Esophagus (tissue), 2 donors: Measurements from ENCODE around the gene RPAP3. TPM values are rescaled to one million over a fixed set of nuclear protein-coding genes. Genes with fewer than 3 reads are reported as not detected.
"Not testable (repeated sequence)": the region's sequence is repeated elsewhere in the genome, so short reads cannot be mapped to it uniquely, and the experiment has no call there.

Experiments used
- H3K27ac ChIP-seq, 2 donors: one replicate each; pipeline ENCODE4 v1.5.1; 2013; ENCODE audit warnings: low read depth in 2 of 2, mild to moderate bottlenecking in 2 of 2, inconsistent platforms in 1 of 2, low read length in 1 of 2, moderate library complexity in 1 of 2
- H3K27me3 ChIP-seq, 2 donors: one replicate each; pipeline ENCODE4 v1.6.1; 2013; ENCODE audit warnings: low read length in 2 of 2, control low read depth in 1 of 2, mild to moderate bottlenecking in 1 of 2; ENCODE audit not compliant: insufficient read depth in 2 of 2, control insufficient read depth in 1 of 2
- H3K36me3 ChIP-seq, 2 donors: one replicate each; pipeline ENCODE4 v1.6.1; 2013; ENCODE audit warnings: low read length in 1 of 2; ENCODE audit not compliant: control insufficient read depth in 2 of 2, insufficient read depth in 2 of 2
- H3K4me1 ChIP-seq, 2 donors: one replicate each; pipeline ENCODE4 v1.6.1; 2013; ENCODE audit warnings: low read length in 1 of 2; ENCODE audit not compliant: control insufficient read depth in 2 of 2, insufficient read depth in 2 of 2
- H3K4me3 ChIP-seq, 2 donors: one replicate each; pipeline ENCODE4 v1.5.1; 2013; ENCODE audit warnings: low read length in 2 of 2, mild to moderate bottlenecking in 2 of 2, low read depth in 1 of 2, moderate library complexity in 1 of 2
- H3K9me3 ChIP-seq, 2 donors: one replicate each; pipeline ENCODE4 v1.6.1; 2013; ENCODE audit warnings: mild to moderate bottlenecking in 2 of 2, low read depth in 1 of 2, low read length in 1 of 2, moderate library complexity in 1 of 2; ENCODE audit not compliant: control insufficient read depth in 2 of 2, insufficient read depth in 1 of 2
- WGBS, 2 donors: extraction: QIAGEN DNeasy Blood & Tissue Kit; methylation state at CpG; one replicate each; pipeline ENCODE4 v1.1.7; 2013; 5-methylcytosine and 5-hydroxymethylcytosine counted together
- polyA plus RNA-seq, 2 donors: library from polyadenylated mRNA; stranded (reverse); fragments of 200-250 nt; gene quantifications; one replicate each; pipeline ENCODE4 v1.2.3, GENCODE V29; 2013
- donor health status: healthy with polysubstance abuse.
- donor health status: Bipolar disorder and iron deficiency.

Gene RPAP3
- polyA plus RNA-seq, 2 donors: 5.3 to 11.6 TPM

DNA sequence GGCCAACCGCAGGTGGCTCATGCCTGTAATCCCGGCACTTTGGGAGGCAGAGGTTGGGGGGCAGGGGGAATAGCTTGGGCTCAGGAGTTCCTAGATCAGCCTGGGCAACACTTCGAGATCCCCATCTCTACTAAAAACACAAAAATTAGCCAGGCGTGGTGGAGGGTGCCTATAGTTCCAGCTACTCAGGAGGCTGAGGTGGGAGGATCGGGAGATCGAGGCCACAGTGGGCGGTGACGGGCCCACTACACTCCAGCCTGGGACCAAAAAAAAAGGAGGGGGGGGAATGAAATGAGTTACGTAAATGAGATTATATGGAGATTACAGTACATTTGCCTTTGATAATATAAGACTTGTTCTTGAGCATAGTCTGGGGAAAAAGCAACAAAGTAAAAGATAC, 1.1 kb downstream of the RPAP3 start:
- Histone ChIP-seq H3K27me3 (no peaks in the 10 kb centered on the region), H3K9me3 (no peaks in the 10 kb centered on the region), H3K36me3 (peaks cover 0 to 2% of the 10 kb centered on the region in 2 donors), H3K27ac (no peak overlapping the region), H3K4me3 (no peak overlapping the region), H3K4me1 (no peaks in the 10 kb centered on the region)
- 89 to 91% methylated on average over 9 of the region's 9 CpGs for WGBS, 2 donors

DNA sequence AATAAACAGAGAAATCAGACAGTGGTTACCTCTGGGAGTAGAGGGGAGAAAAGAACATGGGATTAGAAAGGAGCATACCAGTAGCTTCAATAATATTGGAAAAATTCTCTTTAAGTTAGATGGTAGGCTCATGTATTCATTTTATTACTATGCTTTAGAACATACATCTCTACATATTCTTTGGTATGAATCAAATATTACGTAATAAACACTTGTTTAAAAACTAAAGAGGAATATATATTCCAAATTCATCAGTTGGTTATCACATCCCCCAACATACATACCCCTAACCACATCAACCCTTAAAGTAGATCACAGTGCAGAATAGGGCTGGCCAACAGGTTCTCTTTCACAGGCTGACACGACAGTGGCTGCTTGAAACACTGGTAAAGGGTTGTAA, 5.6 kb downstream of the RPAP3 start:
- no peaks in the 10 kb centered on the region for H3K9me3 ChIP-seq
- no peak overlapping the region for H3K27ac ChIP-seq
- no peaks in the 10 kb centered on the region for H3K4me1 ChIP-seq
- H3K36me3 ChIP-seq: peaks cover 0 to 2% of the 10 kb centered on the region in 2 donors
- no peaks in the 10 kb centered on the region for H3K27me3 ChIP-seq
- 96 to 97% methylated on average over 2 of the region's 2 CpGs for WGBS, 2 donors
- H3K4me3 ChIP-seq: no peak overlapping the region

DNA sequence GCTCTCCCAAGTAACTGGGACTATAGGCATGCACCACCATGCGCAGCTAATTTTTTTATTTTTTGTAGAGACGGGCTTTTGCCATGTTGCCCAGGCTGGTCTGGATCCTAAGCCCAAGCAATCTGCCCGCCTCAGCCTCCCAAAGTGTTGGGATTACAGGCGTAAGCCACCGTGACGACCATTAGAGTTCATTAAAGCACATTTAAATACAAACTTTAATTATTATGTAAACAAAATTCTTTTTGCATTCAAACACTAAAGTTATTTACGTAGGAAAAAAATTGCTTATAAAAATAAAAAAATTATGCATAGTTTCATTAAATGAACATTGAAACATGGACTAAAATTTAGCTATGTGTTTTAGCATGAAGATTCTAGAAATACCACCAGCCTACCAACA, 7.2 kb downstream of the RPAP3 start:
- no peaks in the 10 kb centered on the region for H3K4me1 ChIP-seq

DNA sequence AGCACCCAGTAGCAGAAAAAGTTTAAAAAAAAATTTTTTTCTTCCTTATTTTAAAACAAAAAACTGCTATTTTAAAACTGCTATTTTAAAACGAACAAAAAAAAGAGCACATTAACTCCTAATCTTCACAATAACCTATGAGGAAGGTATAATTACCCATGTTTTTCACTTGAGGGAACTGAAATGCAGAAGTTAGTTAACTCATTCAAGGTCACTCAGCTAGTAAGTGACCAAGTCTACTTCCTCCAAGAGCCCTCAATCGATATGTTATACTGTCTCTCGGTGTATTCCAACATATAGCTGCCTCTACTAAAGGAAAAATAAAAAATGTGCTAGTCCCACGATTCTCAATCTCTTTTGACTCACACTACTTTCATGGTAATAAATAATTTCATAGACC, 7.8 kb downstream of the RPAP3 start:
- Histone ChIP-seq H3K36me3 (peaks cover 0 to 2% of the 10 kb centered on the region in 2 donors), H3K27me3 (no peaks in the 10 kb centered on the region), H3K27ac (no peak overlapping the region), H3K4me1 (no peaks in the 10 kb centered on the region), H3K9me3 (no peaks in the 10 kb centered on the region), H3K4me3 (no peak overlapping the region)
- 78 to 86% methylated on average over 4 of the region's 4 CpGs for WGBS, 2 donors

More for the DNA sequence above, 7.2 kb downstream of the RPAP3 start:
- Histone ChIP-seq H3K4me3 (no peak overlapping the region), H3K36me3 (peaks cover 0 to 2% of the 10 kb centered on the region in 2 donors), H3K27me3 (no peaks in the 10 kb centered on the region), H3K27ac (no peak overlapping the region), H3K9me3 (no peaks in the 10 kb centered on the region)
- 89 to 93% methylated on average over 7 of the region's 7 CpGs for WGBS, 2 donors

DNA sequence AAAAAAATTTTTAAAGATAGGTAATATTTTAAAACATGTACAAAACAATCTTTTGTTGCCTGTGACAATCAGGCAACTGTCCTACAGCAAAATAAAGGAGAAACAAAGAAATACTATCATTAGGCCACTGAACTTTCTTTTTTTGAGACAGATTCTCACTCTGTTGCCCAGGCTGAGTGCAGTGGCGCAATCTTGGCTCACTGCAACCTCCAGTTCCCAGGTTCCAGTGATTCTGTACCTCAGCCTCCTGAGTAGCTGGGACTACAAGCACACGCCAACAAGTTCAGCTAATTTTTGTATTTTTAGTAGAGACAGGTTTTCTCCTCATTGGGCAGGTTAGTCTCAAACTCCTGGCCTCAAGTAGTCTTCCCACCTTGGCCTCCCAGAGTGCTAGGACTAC, 16.6 kb downstream of the RPAP3 start:
- Histone ChIP-seq H3K36me3 (peaks cover 4% of the 10 kb centered on the region in 2 donors), H3K4me1 (no peaks in the 10 kb centered on the region), H3K4me3 (no peak overlapping the region), H3K9me3 (no peaks in the 10 kb centered on the region), H3K27me3 (no peaks in the 10 kb centered on the region), H3K27ac (no peak overlapping the region)
- 94 to 96% methylated on average over 2 of the region's 2 CpGs for WGBS, 2 donors

DNA sequence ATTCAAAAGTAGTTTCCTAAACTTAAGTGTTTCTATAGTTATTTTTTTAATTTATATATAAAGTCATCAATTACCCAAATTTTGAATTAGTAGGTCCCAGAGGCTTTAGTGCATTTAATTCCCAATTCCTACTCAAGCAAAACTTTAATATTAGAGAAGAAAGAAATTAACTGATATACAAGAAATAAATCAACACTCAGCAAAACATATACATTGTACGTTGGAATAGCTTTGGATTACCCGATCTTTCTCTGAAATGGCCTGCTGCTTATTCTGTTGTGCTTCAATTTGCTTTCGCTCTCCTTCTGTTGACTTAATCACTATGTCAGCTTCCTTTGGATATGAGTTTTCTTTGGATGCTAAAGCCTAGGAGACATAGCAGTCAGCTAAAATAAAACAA, 18.2 kb downstream of the RPAP3 start:
- Histone ChIP-seq H3K9me3 (no peaks in the 10 kb centered on the region), H3K27ac (no peak overlapping the region), H3K27me3 (no peaks in the 10 kb centered on the region), H3K36me3 (peaks cover 4 to 7% of the 10 kb centered on the region in 2 donors), H3K4me1 (no peaks in the 10 kb centered on the region), H3K4me3 (no peak overlapping the region)
- WGBS, 2 donors: 63 to 95% methylated on average over 3 of the region's 3 CpGs

DNA sequence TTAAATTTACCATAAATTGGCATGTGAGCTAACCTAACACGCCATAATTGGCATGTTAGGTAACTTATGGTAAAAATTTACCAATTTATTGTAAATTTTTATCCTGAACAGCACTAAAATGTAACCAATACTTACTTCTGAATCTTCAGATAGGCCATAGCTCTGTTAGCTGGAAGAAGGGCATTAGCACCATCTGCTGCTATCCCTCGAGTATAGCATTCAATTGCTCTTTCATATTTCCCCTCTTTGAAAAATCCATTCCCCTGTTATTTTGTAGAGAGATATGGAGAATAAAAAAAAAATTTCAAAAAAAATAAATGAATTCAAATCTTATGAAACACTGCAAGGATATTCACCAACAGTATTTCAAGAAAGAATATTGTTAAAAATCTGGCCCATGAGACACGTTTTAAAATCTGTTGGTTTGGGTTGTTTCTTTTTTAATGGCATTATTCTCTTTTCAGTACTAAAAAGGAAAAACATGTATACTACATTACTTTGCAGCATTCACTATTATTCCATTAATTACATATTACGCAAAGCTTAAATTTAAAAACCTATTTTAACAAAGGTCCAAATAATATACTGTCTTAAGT, 19.1 kb downstream of the RPAP3 start:
- no peaks in the 10 kb centered on the region for H3K9me3 ChIP-seq
- H3K27me3 ChIP-seq: no peaks in the 10 kb centered on the region
- no peak overlapping the region for H3K27ac ChIP-seq
- no peak overlapping the region for H3K4me3 ChIP-seq
- no peaks in the 10 kb centered on the region for H3K4me1 ChIP-seq
- WGBS, 2 donors: 75 to 79% methylated on average over 4 of the region's 4 CpGs
- peaks cover 0 to 7% of the 10 kb centered on the region in 2 donors for H3K36me3 ChIP-seq

DNA sequence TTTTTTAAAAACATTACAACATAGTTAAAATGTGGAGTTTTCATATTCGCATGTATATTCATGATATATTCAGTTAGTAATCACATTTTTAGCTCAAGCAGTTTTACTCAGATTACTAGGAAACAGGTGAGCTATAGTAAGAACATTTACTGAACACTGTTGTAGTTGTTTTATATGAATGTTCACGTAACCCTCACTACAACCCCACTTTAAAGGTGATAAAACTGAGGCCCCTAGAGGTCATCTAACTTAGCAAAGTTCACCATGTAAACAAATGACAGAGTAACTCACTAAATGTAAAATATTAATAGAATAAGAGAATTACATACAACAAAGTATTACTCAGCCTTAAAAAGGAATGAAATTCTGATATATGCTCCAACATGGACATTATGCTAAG, 26.0 kb downstream of the RPAP3 start:
- no peaks in the 10 kb centered on the region for H3K4me1 ChIP-seq
- no peak overlapping the region for H3K4me3 ChIP-seq
- no peak overlapping the region for H3K27ac ChIP-seq
- no peaks in the 10 kb centered on the region for H3K27me3 ChIP-seq
- peaks cover 0 to 3% of the 10 kb centered on the region in 2 donors for H3K36me3 ChIP-seq
- 87 to 97% methylated on average over 2 of the region's 2 CpGs for WGBS, 2 donors
- no peaks in the 10 kb centered on the region for H3K9me3 ChIP-seq

DNA sequence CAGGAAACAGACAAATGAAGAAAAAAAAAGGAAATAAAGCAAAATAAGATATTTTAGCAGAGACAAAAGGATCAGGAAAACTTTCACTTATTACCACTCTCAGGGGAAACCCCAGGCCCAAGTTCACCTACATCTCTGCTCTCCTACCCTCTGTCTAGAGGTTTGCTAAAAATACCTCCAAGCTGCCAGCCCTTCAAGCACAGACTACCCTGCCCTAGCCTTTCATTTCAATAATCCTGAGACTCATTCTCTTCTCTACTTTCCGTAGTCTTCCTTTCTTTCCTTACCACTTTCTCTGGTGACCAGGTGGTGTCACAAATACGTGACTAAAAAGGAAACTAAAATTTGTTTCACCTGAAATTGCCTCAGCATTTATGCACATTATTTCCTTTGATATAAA, 33.8 kb downstream of the RPAP3 start:
- Histone ChIP-seq H3K27me3 (no peaks in the 10 kb centered on the region), H3K36me3 (peaks cover 0 to 3% of the 10 kb centered on the region in 2 donors), H3K9me3 (no peaks in the 10 kb centered on the region)

DNA sequence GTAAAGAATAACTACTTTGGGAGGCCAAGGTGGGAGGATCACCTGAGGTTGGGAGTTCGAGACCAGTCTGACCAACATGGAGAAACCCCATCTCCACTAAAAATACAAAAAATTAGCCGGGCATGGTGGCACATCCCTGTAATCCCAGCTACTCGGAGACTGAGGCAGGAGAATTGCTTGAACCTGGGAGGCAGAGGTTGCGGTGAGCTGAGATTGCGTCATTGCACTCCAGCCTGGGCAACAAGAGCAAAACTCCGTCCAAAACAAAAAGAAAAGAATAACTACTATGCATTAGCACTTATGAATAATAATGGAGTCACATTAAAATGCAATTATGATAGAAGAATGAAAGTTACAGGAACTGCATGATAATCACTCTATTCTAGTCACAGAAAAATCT, 37.9 kb downstream of the RPAP3 start:
- not testable (repeated sequence) for H3K4me1 ChIP-seq, H3K9me3 ChIP-seq, H3K36me3 ChIP-seq, H3K27ac ChIP-seq, H3K4me3 ChIP-seq, H3K27me3 ChIP-seq
- 95 to 96% methylated on average over 6 of the region's 6 CpGs for WGBS, 2 donors

More for the DNA sequence above, 33.8 kb downstream of the RPAP3 start:
- Histone ChIP-seq H3K27ac (no peak overlapping the region), H3K4me3 (no peak overlapping the region), H3K4me1 (no peaks in the 10 kb centered on the region)
- WGBS, 2 donors: 91 to 95% methylated on average over 2 of the region's 2 CpGs
